ENCODE data around the gene TSPAN12. TPM values are rescaled to one million over a fixed set of nuclear protein-coding genes. Genes with fewer than 3 reads are reported as not detected.
A peak's percentile ranks its signal among the peaks of the same experiment; 100 is the strongest.

The TSPAN12 gene
- total RNA-seq, 1 experiment from 2014 or later: 7.4 TPM

GRCh38 chr7:120792091-120792860 lies 65.7 kb downstream of the TSPAN12 start:
- H3K4me3 ChIP-seq (replicated peaks in 1 of 2; ENCODE audit: low read depth in 1 of 2, low read length in 2 of 2): no peak overlapping the region
- H3K9me2 ChIP-seq (ENCODE audit: insufficient read depth): no peaks in the 10 kb centered on the region
- H4K20me1 ChIP-seq (ENCODE audit: insufficient read depth): no peaks in the 10 kb centered on the region
- H3K9me3 ChIP-seq (ENCODE audit: control insufficient read depth in 1 of 2, insufficient read depth in 1 of 2, low read depth in 1 of 2, low read length in 2 of 2): no peaks in the 10 kb centered on the region
- ChIA-PET CTCF (interaction anchor here (0.6 to 3.4 kb wide), 15 partner anchors 9 to 1202 kb away, joined by 3 to 13 read pairs (median 4); no protein-coding TSS in a partner anchor), RAD21 (ENCODE audit: low non-redundant PET in 1 of 2, low total read pairs in 2 of 2, uncharacterized antibody in 2 of 2, unreplicated experiment in 2 of 2) (interaction anchor here (0.6 to 1.0 kb wide), 2 partner anchors 80 to 316 kb away, joined by 3 to 5 read pairs; no protein-coding TSS in a partner anchor), POLR2A (interaction anchor here (1.2 kb wide), 1 partner anchor 158 kb away, joined by 4 read pairs; the partner anchor contains the start of gene ING3)
- no peak overlapping the region for H3K4me2 ChIP-seq (ENCODE audit: low read length)
- H3K79me2 ChIP-seq (ENCODE audit: insufficient read depth, low read length): no peaks in the 10 kb centered on the region
- BruUV-seq (replicated peaks): no TSS peak
- ATAC-seq (peak; percentile 100), DNase-seq (ENCODE audit: low read depth, low spot score) (peak; percentile 65)
- H3K9ac ChIP-seq (ENCODE audit: low read length): no peak overlapping the region
- H2AFZ ChIP-seq (ENCODE audit: low read depth, low read length, poor library complexity, severe bottlenecking): peak overlapping the region; percentile 10
- intact Hi-C loops (cut with micrococcal nuclease): loop anchor here (1.0 to 5.0 kb wide), 4 partner anchors 149 to 1203 kb away; no protein-coding TSS in a partner anchor
- H3K36me3 ChIP-seq (ENCODE audit: control insufficient read depth in 1 of 2, insufficient read depth in 2 of 2, low read length in 2 of 2): no peaks in the 10 kb centered on the region
- no peaks in the 10 kb centered on the region for H3K27me3 ChIP-seq (ENCODE audit: insufficient read depth, low read length)
- peaks cover 2 to 10% of the 10 kb centered on the region in 2 experiments; a peak in 3 of 4 replicates for H3K4me1 ChIP-seq (ENCODE audit: control insufficient read depth in 1 of 2, insufficient read depth in 2 of 2, low read length in 2 of 2)
- TF ChIP-seq SRF (IDR thresholded peaks at IDR 0.05; ENCODE audit: low read depth) (no peak), CTCF (IDR thresholded peaks at IDR 0.05 in 2 of 3, conservative IDR thresholded peaks at IDR 0.05 in 1 of 3; ENCODE audit: borderline replicate concordance in 1 of 3, insufficient read depth in 1 of 3, low read depth in 2 of 3, low read length in 2 of 3) (peak; percentile 72 to 97 (median 97)), RAD21 (IDR thresholded peaks at IDR 0.05; ENCODE audit: low read depth) (peak; percentile 56)
- H3K27ac ChIP-seq (ENCODE audit: low read depth, low read length): no peak overlapping the region

- Histone ChIP-seq H3K4me1 (ENCODE audit: control insufficient read depth in 1 of 2, insufficient read depth in 2 of 2, low read length in 2 of 2) (no peaks in the 10 kb centered on the region), H2AFZ (ENCODE audit: low read depth, low read length, poor library complexity, severe bottlenecking) (no peak overlapping the region), H3K4me3 (replicated peaks in 1 of 2; ENCODE audit: low read depth in 1 of 2, low read length in 2 of 2) (no peak overlapping the region), H3K27me3 (ENCODE audit: insufficient read depth, low read length) (no peaks in the 10 kb centered on the region), H3K9me2 (ENCODE audit: insufficient read depth) (no peaks in the 10 kb centered on the region), H3K27ac (ENCODE audit: low read depth, low read length) (no peak overlapping the region), H3K9me3 (ENCODE audit: control insufficient read depth in 1 of 2, insufficient read depth in 1 of 2, low read depth in 1 of 2, low read length in 2 of 2) (no peaks in the 10 kb centered on the region), H3K9ac (ENCODE audit: low read length) (no peak overlapping the region), H4K20me1 (ENCODE audit: insufficient read depth) (no peaks in the 10 kb centered on the region), H3K4me2 (ENCODE audit: low read length) (no peak overlapping the region), H3K79me2 (ENCODE audit: insufficient read depth, low read length) (no peaks in the 10 kb centered on the region), H3K36me3 (ENCODE audit: control insufficient read depth in 1 of 2, insufficient read depth in 2 of 2, low read length in 2 of 2) (no peaks in the 10 kb centered on the region)
- intact Hi-C loops (cut with micrococcal nuclease): no loop called here
- ChIA-PET CTCF (no interaction called here), RAD21 (ENCODE audit: low non-redundant PET in 1 of 2, low total read pairs in 2 of 2, uncharacterized antibody in 2 of 2, unreplicated experiment in 2 of 2) (no interaction called here), POLR2A (no interaction called here)
- TF ChIP-seq FOSL1 (IDR thresholded peaks at IDR 0.05; ENCODE audit: low read depth) (no peak), ZNF274 (IDR thresholded peaks at IDR 0.05; ENCODE audit: low read depth, low read length) (no peak), POLR2AphosphoS5 (IDR thresholded peaks at IDR 0.05; ENCODE audit: low read depth, low read length) (no peak), TCF7L2 (IDR thresholded peaks at IDR 0.05; ENCODE audit: borderline replicate concordance, extremely low read depth, insufficient read depth, insufficient read length) (no peak)
- no peak for ATAC-seq
- BruUV-seq (replicated peaks): no TSS peak
- DNase-seq (ENCODE audit: low read depth, low spot score): no peak
Observed at GRCh38 chr7:120785095-120785494, 72.8 kb downstream of the TSPAN12 start.
